Colon (tissue), 2 donors: ENCODE measurements around the gene MUC20.
"Not testable (repeated sequence)": the region's sequence is repeated elsewhere in the genome, so short reads cannot be mapped to it uniquely, and the experiment has no call there.

Experiments used
- FAIRE-seq: peaks from 2 replicates; lab custom pipeline; 2012; peaks lifted over from hg19 to GRCh38; lab: Jason Lieb, UNC
- donor health status: control.
- donor health status: control.

MUC20 gene, protein sequence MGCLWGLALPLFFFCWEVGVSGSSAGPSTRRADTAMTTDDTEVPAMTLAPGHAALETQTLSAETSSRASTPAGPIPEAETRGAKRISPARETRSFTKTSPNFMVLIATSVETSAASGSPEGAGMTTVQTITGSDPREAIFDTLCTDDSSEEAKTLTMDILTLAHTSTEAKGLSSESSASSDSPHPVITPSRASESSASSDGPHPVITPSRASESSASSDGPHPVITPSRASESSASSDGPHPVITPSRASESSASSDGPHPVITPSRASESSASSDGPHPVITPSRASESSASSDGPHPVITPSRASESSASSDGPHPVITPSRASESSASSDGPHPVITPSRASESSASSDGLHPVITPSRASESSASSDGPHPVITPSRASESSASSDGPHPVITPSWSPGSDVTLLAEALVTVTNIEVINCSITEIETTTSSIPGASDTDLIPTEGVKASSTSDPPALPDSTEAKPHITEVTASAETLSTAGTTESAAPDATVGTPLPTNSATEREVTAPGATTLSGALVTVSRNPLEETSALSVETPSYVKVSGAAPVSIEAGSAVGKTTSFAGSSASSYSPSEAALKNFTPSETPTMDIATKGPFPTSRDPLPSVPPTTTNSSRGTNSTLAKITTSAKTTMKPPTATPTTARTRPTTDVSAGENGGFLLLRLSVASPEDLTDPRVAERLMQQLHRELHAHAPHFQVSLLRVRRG

DNA sequence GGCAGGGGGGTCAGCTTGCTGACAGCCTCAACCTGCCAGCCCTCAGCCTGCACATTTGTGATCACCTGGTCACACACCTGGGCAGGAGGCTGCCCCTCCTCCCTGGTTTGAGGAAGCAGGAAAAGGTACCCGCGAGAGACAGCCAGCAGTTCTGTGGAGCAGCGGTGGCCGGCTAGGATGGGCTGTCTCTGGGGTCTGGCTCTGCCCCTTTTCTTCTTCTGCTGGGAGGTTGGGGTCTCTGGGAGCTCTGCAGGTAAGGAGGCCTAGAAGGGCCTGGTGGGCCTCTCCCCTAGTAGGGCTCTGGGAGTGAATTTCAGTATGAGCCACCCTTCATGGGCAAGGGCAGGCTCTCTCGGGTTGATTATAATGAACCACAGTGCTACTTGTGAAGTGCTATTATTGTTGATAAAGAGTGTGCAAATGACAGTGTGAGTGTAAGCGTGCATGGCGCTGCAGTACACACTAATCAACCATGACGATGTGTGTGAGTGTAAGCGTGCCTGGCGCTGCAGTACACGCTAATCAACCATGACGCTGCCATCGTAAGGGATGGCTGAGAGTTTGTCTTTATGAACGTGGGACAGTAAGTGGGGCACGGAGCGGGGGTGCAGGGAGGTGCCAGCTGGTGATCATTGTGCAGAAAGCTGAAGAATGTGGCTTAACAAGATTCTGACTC is at the start of gene MUC20:
Gene MUC20 (plus strand): TSS at position 148 of the 676 bp plus-strand sequence. CDS start 30 bp downstream, at position 178.
- FAIRE-seq, result not testable (repeated sequence)

DNA sequence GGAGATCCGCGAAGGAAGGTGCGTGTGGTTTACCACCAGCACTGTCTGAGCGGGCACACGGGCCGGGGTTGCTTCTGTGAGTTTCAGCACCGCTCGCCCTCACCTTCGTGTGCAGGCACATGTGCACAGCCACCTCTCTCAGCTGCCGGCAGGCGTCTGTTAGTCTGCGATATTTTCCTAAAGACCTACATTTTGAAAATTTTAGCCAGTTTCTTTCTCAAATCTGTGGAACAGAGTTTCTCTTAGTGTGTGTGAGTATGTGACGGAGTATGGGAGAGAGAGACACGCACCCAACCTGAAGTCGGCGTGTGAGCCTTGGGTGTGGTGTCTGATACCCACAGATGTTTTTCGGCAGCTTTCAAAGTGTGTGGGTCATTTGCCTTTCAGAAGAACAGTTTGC is 49.5 kb upstream of the MUC20 start:
- FAIRE-seq, result not testable (repeated sequence)

DNA sequence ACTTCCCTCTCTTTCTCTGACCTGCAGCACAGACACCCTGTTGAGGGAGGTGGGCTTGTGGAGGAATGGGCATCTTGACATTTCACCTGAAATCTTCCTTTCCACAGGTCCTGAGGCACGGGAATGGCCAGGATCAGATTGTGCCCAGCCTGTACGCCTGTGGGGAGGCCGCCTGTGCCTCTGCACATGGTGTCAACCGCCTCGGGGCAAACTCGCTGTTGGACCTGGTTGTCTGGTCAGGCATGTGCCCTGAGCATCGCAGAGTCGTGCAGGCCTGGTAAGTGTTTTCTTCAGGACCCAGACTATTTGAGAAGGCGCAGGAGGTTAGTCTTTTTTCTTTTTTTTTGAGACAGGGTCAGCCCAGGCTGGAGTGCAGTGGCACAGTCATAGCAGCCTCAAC is 47.1 kb upstream of the MUC20 start:
- not testable (repeated sequence) for FAIRE-seq

DNA sequence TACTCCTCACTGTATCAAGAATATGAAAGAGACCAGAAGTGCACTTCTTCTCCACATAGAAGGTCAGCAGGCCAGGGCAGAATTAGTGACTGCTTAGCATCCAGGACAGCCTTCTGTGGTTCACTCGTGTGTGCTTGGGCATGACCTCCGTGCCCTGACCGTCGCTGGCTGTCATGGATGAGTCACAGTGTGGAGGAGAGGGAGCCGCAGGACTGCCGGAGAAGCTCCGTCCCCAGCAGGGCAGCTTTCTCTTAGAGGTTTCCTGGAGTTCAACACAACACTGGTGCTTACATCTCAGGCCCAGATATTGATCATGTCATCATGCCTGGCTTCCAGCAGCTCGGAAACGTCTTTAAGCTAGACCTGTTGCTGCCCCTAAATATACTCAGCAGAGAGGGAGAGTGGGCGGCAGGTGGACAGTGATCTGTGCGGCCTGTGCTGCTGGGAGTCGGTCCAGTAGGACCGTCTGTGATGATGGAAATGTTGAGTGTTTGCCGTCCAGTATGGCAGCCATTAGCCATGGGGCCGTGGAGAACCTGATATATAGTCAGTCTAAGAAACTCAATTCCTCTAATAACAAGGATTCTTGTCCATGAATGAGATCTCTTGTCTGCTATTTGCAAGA is 42.3 kb upstream of the MUC20 start:
- not testable (repeated sequence) for FAIRE-seq

DNA sequence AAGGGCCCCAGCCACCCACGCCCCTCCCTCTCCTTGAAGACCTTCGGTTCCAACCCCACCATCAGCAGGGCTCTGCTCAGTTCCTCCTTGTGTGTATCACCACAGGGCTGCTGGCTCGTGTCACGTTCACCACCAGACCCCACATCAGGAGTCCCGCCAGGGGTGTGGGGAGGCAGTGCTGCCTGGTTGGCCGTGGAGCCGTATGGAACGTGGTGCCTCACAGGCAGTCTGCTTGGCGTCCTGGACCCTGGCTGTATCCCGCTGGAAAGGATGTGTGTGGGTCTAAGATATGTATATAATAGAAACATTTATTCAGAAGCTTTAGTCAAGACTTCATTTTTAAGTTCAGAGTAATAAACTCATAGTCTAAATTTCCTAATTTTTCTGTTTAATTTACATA is 40.1 kb upstream of the MUC20 start:
- not testable (repeated sequence) for FAIRE-seq

DNA sequence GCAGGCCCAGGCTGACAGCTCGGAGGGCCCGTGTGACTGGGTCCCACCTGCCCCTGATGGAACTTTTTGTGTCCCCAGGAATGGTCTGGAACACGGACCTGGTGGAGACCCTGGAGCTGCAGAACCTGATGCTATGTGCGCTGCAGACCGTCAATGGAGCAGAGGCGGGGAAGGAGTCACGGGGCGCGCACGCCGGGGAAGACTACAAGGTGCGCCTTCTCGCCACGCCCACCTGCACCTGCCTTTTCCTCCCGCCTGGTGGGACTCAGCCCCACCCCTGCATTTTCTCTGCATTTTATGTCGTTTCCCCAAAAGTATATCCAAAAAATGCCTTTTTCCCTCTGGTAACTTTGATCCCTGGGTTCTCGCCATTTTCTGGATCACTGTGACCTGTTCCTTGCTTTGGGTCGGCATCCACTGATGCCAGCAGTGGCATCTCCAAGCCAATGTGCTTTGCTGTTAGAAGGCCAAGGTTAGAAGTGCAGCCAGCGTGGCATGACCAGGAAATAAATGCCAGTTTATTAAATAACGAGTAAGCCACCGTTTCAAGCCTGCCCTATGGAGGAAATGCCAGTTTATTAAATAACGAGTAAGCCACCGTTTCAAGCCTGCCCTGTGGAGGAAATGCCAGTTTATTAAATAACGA is 39.2 kb upstream of the MUC20 start:
- not testable (repeated sequence) for FAIRE-seq

DNA sequence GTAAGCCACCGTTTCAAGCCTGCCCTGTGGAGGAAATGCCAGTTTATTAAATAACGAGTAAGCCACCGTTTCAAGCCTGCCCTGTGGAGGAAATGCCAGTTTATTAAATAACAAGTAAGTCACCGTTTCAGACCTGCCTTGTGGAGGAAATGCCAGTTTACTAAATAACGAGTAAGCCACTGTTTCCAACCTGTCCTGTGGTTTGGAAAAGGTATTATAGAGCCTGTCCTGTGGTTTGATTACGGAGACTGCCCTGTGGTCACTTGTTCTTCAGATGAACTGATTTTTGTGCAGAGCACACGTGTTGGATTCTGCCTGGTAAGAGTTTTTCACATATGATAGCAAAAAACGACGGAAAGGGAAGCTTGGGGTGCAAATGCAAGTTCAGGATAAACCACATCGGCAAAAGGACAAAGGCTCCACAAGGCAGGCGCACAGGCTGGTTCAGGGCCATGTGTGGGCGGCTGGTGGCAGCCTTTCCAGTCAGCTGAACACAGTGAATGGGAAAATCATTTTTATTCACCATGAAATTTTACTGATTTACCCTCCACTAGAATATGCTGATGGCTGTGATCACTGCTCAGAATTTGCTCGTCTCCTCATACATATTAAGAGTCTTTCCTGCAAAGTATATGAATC is 38.6 kb upstream of the MUC20 start:
- not testable (repeated sequence) for FAIRE-seq

DNA sequence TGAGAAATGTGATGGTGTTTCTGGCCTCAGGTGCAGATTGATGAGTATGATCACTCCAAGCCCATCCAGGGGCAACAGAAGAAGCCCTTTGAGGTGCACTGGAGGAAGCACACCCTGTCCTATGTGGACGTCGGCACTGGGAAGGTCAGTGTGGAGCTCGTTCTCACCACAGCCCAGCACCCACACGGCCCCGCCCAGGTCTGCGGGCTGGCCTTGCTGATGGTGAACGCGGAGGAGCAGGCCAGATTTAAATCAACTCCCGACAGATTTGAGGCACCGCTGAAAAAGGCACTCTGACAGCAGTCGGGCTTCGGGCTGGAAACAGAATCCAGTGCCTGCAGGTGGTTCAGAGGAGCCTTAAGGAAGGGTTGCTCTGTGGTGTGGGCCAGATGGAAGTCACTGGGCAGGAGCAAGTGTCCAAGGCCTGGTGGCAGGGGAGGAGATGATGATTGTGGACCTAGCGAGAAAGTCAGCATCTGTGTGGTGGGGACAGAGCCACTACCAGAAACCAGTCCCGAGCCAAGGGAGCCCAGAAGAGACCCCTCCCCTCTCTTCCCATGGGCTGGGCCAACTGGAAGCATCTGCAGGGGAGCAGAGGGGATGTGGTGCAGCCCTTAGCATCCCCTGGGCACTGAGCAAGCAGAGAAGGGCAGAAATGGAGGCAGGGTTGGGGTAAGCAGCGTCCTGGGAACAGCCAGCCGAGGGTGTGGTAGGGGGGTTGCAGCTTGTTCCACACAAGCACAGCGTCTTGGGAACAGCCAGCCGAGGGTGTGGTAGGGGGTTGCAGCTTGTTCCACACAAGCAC is 36.9 kb upstream of the MUC20 start:
- not testable (repeated sequence) for FAIRE-seq

DNA sequence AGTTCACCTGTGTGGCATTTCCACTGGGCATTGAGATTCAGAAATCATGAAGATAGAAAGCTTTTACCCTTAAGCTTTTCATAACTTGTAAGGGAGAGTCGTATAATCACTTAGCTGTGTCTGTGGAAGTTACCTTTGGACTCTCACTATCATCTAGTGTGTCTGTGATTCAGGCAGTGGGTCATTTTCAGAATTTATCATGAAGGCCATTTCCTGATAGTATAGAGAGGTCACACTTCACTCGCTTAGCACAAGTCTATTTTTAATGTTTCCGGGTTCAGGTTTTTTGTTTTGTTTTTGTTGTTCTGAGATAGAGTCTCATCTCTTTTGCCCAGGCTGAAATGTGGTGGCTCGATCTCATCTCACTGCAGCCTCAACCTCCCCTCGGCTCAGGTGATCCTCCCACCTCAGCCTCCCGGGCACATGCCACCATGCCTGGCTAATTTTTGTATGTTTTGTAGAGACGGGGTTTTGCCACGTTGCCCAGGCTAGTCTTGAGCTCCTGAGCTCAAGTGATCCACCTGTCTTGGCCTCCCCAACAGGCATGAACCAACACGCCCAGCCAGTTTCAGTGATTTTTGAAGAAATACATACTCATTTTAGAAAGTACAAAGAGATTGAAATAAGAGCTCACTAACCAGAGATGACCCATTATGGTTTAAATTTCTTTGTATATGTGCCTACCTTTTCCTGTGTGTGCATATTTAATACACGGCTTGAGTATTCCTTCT is 36.1 kb upstream of the MUC20 start:
- FAIRE-seq, result peak; percentile 70

DNA sequence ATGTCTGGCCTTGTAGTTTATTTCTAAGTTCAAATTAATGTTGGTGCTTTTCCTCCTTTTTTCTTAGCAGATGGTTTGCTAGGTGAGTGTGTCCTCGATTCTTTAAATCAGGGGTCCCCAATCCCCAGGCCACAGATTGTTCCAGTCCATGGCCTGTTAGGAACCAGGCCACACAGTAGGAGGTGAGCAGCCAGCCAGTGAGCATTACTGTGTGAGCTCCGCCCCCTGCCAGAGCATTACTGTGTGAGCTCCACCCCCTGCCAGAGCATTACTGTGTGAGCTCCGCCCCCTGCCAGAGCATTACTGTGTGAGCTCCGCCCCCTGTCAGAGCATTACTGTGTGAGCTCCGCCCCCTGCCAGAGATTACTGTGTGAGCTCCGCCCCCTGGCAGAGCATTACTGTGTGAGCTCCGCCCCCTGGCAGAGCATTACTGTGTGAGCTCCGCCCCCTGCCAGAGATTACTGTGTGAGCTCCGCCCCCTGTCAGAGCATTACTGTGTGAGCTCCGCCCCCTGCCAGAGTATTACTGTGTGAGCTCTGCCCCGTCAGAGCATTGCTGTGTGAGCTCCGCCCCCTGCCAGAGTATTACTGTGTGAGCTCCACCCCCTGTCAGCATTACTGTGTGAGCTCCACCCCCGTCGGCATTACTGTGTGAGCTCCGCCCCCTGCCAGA is 34.1 kb upstream of the MUC20 start:
- FAIRE-seq, result not testable (repeated sequence)

DNA sequence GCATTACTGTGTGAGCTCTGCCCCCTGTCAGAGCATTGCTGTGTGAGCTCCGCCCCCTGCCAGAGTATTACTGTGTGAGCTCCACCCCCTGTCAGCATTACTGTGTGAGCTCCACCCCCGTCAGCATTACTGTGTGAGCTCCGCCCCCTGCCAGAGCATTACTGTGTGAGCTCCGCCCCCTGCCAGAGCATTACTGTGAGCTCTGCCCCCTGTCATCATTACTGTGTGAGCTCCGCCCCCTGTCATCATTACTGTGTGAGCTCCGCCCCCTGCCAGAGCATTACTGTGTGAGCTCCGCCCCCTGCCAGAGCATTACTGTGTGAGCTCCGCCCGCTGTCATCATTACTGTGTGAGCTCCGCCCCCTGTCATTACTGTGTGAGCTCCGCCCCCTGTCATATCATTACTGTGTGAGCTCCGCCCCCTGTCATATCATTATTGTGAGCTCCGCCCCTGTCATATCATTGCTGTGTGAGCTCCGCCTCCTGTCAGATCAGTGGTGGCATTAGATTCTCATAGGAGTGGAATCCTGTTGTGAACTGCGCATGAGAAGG is 33.5 kb upstream of the MUC20 start:
- FAIRE-seq, result not testable (repeated sequence)

DNA sequence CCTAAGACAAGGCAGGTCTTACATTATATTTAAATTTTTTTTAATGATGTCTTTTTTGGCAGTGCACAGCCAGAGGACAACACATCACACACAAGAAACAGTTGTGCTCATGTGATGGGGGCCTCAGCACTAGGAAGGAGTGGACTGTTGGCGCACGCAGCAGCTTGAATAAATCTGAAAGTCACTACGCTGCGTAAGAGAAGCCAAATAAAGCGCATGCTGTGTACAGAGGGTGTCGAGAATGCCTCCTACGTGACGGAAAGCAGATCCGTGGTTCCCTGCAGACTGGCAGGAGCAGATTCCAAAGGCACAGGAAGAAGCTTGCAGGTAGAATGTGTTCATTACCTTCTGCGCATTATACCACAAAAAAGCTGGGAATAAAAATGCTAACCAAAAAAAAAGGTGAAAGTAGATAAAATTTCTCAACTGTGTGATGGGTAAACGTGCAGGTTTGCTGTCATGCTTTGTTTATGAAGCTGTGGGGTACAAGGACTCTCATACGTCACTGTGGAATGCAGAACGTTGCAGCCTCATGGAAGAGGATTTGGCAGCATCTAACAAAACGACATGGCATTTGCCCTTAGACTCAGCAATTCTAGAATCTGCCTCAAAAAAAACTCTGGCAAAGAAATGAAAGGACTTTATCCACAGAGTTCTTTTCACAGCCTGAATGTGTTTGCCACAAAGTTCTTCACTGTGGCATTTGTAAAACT is 32.2 kb upstream of the MUC20 start:
- not testable (repeated sequence) for FAIRE-seq

DNA sequence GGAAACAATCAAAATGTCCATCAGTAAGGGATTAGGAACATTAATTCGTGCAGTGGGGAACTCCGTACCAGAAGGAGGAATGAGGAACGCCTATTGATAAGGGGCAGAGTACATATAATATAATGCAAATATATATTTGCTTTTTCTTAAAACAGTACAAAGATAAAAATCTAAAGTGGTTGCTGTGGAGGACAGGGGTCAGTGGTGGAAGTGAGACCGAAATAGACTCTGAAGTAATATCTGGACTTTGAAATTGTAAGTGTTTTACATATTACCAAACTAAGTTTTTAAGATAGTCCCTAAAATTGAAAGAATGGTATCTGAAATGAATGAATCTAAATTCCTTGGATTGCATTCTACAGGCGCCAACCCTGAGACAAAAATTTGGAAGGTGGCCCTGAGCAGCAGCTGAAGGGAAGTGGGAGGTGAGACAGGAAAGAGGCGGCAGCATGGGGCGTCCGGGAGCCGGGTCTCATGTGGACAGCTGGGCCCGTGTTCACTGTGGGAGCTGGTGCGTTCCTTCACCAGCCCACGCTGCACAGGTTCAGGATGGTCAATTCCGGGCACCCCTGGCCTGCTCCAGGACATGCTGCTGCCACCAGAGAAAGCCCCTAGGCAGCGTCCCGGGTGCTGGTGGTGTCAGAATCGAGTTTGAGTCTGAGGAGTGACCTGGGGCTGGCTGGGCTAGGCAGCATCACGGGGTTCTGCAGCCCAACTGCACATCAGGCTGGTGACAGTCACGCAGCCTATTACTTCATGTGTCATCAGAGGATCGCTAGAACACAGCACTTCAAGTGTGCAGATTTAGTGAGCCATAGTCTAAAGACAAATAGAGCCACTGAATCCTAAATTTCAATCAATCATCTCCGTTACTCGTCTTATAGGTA is 31.4 kb upstream of the MUC20 start:
- FAIRE-seq, result not testable (repeated sequence)

DNA sequence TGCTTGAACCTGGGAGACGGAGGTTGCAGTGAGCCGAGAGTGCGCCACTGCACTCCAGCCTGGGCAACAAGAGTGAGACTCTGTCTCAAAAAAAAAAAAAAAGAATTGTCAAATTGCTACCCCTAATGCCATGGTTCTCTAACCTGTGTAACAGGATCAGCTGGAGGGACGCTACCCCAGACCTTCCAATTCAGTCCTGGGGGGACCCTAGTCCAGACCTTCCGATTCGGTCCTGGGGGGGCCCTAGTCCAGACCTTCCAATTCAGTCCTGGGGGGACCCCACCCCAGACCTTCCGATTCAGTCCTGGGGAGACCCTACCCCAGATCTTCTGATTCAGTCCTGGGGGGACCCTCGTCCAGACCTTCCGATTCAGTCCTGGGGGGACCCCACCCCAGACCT is 29.8 kb upstream of the MUC20 start:
- FAIRE-seq, result no peak

DNA sequence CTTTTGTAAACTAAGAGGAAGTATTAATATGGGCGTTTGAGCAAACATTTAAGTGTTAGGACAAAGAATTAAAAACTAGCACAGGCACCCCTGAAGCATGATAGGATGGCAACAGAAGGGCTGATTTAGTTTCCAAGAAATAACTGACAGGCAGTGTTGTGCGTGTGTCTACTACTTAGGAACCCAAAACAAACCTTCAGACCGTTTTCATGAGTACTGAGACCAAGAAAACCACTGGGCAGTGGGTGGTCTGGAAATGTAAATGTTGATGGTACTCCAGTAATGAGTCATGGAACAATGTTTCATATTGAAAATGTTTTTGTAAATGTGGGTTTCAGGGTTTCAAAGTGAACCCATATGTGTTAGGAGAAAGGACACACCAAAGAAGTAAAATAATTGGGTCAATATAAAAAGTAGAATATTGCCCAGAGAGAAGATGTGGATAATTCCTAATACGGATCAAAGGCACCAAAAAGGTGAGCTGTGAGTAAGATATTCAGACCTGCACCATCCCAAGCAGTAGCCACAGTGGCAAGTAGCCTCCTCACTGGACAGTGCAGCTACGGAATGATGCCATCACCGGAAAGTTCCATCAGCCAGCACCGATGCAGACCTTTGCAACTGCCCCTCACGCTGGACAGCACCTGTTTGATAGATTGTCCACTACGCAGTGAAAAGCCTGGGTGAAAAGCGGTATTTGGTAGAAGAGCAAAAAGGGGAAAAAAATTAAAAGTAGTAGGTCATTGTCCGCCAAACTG is 29.0 kb upstream of the MUC20 start:
- FAIRE-seq, result not testable (repeated sequence)

DNA sequence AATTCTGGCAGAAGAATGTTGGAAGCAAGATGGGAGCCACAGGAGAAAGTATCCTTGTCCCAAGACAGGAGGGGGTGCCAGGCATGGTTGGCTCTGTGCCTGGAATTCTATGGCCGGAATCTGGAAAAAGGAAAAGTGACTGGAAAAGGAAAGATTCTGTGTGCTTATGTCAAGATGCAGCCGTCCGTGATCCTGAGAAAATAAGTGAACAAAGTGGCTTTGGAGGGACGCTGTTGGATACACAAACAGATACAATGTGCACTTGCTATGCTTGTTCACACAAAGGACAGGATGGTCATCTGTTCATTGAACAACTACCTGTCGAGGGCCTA is 28.5 kb upstream of the MUC20 start:
- FAIRE-seq, result no peak
